ENCODE results near the gene TP53TG5. TPM values are rescaled to one million over a fixed set of nuclear protein-coding genes. Genes with fewer than 3 reads are reported as not detected.

Gene TP53TG5
- total RNA-seq (under 1 TPM in 1 of 4 donors, not detected in 3; 0.36 TPM), polyA plus RNA-seq (under 1 TPM in 1 of 3 donors, not detected in 2; 0.03 TPM)

- DNase-seq: no peak
- Histone ChIP-seq H3K4me1 (peaks cover 0 to 12% (median 4%) of the 10 kb centered on the region in 4 donors), H3K27me3 (no peaks in the 10 kb centered on the region), H3K9me3 (no peaks in the 10 kb centered on the region), H3K36me3 (peaks cover 0 to 4% (median 0%) of the 10 kb centered on the region in 4 donors), H3K27ac (no peak within 1 kb of the TSS), H3K4me3 (no peak within 1 kb of the TSS)
- intact Hi-C loops (cut with DNase I): no loop called here
- 76 to 94% methylated on average over 1 of the region's 1 CpG for WGBS, 2 donors
- TF ChIP-seq POLR2A (IDR thresholded peaks at IDR 0.05) (no peak), CTCF (IDR thresholded peaks at IDR 0.05) (no peak), POLR2AphosphoS5 (IDR thresholded peaks at IDR 0.05) (no peak), EP300 (IDR thresholded peaks at IDR 0.05) (no peak)
These were observed at the start of gene TP53TG5 for GRCh38 chr20:45378191-45378590. Gene TP53TG5, minus strand, starts transcription at chr20:45378325. Its CDS starts 89 bp downstream, at chr20:45378236.

- Histone ChIP-seq H3K36me3 (peaks cover 9 to 42% (median 22%) of the 10 kb centered on the region in 4 donors), H3K27ac (no peak overlapping the region), H3K4me1 (peaks cover 0 to 9% (median 0%) of the 10 kb centered on the region in 4 donors), H3K27me3 (no peaks in the 10 kb centered on the region), H3K4me3 (no peak overlapping the region), H3K9me3 (no peaks in the 10 kb centered on the region)
- WGBS, 2 donors: 57 to 85% methylated on average over 14 of the region's 14 CpGs
- TF ChIP-seq POLR2AphosphoS5 (IDR thresholded peaks at IDR 0.05) (no peak), CTCF (IDR thresholded peaks at IDR 0.05) (no peak), POLR2A (IDR thresholded peaks at IDR 0.05) (no peak), EP300 (IDR thresholded peaks at IDR 0.05) (no peak)
- DNase-seq: no peak
- intact Hi-C loops (cut with DNase I): no loop called here
These were observed 49.4 kb upstream of the TP53TG5 start for GRCh38 chr20:45427236-45428149.

GRCh38 chr20:45426320-45427016, 48.3 kb upstream of the TP53TG5 start:
- intact Hi-C loops (cut with DNase I): no loop called here
- H3K4me3 ChIP-seq: no peak overlapping the region
- WGBS, 2 donors: 74 to 90% methylated on average over 5 of the region's 5 CpGs
- no peak for TF ChIP-seq CTCF (IDR thresholded peaks at IDR 0.05)
- H3K4me1 ChIP-seq: peaks cover 0 to 9% (median 0%) of the 10 kb centered on the region in 4 donors
- peak overlapping the region in 2 of 4 donors; percentile 12 to 14 for H3K27ac ChIP-seq
- H3K36me3 ChIP-seq: peaks cover 9 to 52% (median 27%) of the 10 kb centered on the region in 4 donors
- H3K27me3 ChIP-seq: no peaks in the 10 kb centered on the region
- DNase-seq: no peak
- H3K9me3 ChIP-seq: no peaks in the 10 kb centered on the region

- H3K4me1 ChIP-seq: peaks cover 0 to 9% (median 0%) of the 10 kb centered on the region in 4 donors
- intact Hi-C loops (cut with DNase I): no loop called here
- no peak overlapping the region for H3K27ac ChIP-seq
- H3K27me3 ChIP-seq: no peaks in the 10 kb centered on the region
- no peak for DNase-seq
- no peak overlapping the region for H3K4me3 ChIP-seq
- WGBS, 2 donors: 95% methylated on average over 17 of the region's 17 CpGs
- no peaks in the 10 kb centered on the region for H3K9me3 ChIP-seq
- peaks cover 12 to 61% (median 35%) of the 10 kb centered on the region in 4 donors for H3K36me3 ChIP-seq
- no peak for TF ChIP-seq POLR2A (IDR thresholded peaks at IDR 0.05)
- TF ChIP-seq CTCF (IDR thresholded peaks at IDR 0.05): no peak
- TF ChIP-seq EP300 (IDR thresholded peaks at IDR 0.05): no peak
- no peak for TF ChIP-seq POLR2AphosphoS5 (IDR thresholded peaks at IDR 0.05)
These were observed 47.4 kb upstream of the TP53TG5 start for GRCh38 chr20:45425561-45425960.

All from sigmoid colon (tissue), 7 donors.